NT2/D1 (cell line): ENCODE measurements around the gene RAD23B.

ENCODE experiments used
- DNase-seq: peaks from one replicate; pipeline ENCODE4 v3.0.0-alpha.2; 2011; ENCODE audit warnings: low read depth, low spot score
- H3K27me3 ChIP-seq: 2 replicates; pipeline ENCODE4 v1.6.0; 2011; ENCODE audit warnings: mild to moderate bottlenecking; ENCODE audit not compliant: insufficient read length, insufficient read depth
- H3K36me3 ChIP-seq: 2 replicates; pipeline ENCODE4 v1.6.1; 2011; ENCODE audit warnings: mild to moderate bottlenecking, low read length, mixed read lengths; ENCODE audit not compliant: insufficient read depth, insufficient read length
- H3K4me1 ChIP-seq: 2 replicates; pipeline ENCODE4 v1.5.1; 2011; ENCODE audit not compliant: insufficient read depth, insufficient read length
- H3K4me3 ChIP-seq: 2 replicates; pipeline ENCODE4 v1.5.1; 2011; ENCODE audit warnings: low read depth; ENCODE audit not compliant: insufficient read length
- H3K9ac ChIP-seq: 2 replicates; pipeline ENCODE4 v1.6.0; 2011; ENCODE audit warnings: low read depth; ENCODE audit not compliant: insufficient read length
- H3K9me3 ChIP-seq: 2 replicates; pipeline ENCODE4 v1.5.1; 2011; ENCODE audit warnings: mild to moderate bottlenecking, low read length; ENCODE audit not compliant: insufficient read depth
- SUZ12 ChIP-seq: IDR thresholded peaks from 2 replicates; pipeline ENCODE4 v1.6.1; 2011; ENCODE audit not compliant: insufficient read length, insufficient read depth; ENCODE audit errors: extremely low read depth
- YY1 ChIP-seq: IDR thresholded peaks from 2 replicates; pipeline ENCODE4 v1.6.1; 2011; ENCODE audit not compliant: insufficient read length, insufficient read depth
- ZNF274 ChIP-seq: IDR thresholded peaks from 2 replicates; pipeline ENCODE4 v1.6.1; 2011; ENCODE audit warnings: mild to moderate bottlenecking, low read depth, low read length

RAD23B gene

DNA sequence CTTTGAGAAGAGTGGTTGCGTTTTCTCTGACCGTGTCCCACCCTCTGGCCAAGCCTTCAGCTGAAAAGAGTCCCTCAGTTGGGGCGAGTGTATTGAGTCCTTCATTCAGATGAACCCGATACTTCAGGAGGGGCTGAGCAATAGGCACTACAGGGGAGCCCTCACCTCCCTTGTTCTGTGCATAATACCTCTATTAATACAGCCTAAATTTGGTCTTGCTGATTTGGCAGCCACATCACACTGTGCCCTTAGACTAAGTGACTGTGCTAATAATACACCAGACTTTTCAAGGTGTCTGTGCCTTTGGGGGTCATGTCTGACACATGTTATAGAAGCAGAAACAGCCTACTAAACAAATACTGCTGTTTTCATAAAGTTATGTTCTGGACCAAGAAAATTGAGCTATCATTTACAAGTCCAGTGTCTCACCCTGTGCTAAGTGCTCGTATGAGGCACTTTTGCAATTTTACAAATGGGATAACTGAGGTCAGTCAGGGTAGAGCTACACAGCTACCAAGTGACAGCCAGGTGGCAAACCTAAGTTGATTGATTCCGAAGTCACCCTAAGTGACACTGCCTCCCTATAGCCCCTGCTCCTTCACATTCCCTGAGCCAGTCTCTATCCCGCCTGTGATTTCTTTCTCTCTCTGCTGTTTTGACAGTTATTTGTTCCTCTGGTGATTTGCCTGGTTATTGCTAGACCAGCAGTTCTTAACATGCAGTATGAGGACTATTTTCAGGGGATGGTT, 56.0 kb downstream of the RAD23B start:
- Histone ChIP-seq H3K9me3 (no peaks in the 10 kb centered on the region), H3K4me1 (no peaks in the 10 kb centered on the region), H3K27me3 (no peaks in the 10 kb centered on the region), H3K36me3 (peaks cover 40% of the 10 kb centered on the region), H3K9ac (no peak overlapping the region), H3K4me3 (no peak overlapping the region)
- TF ChIP-seq YY1 = no peak
- TF ChIP-seq SUZ12 = no peak
- no peak for TF ChIP-seq ZNF274
- DNase-seq = no peak

DNA sequence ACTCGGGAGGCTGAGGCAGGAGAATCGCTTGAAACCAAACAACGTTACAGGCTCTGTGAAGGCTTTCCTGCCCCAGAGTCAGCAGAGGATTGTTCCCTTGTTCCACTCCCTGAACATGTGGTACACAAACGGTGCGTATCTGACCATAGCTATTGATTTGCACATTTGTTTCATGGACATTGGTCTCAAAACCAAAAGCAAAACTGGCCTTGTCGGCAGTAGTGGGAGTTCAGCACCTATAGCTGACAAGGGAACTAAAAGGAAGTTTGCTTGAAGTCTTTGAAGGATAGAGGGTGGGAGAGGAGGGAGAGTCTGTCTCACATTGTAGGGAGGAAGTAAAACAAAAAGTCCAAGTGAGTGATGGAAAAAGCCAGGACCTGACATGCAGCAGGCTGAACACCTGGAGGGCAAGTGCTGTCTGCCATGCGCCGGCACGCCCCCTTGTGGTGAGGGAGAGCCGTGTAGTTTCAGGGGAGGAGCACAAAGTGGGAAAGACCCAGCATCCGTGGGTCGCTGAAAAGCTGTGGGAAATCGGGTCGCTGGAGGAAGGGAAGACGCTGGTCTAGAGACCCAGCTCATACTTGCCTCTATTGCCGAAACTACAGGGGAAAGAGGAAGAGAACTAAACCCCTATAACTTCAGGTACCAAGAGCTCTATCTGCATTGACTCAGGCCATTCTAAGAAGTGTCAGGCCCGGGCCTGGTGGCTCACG, 58.0 kb downstream of the RAD23B start:
- DNase-seq = peak; percentile 62
- Histone ChIP-seq H3K4me1 (no peaks in the 10 kb centered on the region), H3K9me3 (no peaks in the 10 kb centered on the region), H3K9ac (no peak overlapping the region), H3K27me3 (no peaks in the 10 kb centered on the region), H3K36me3 (peaks cover 27% of the 10 kb centered on the region), H3K4me3 (no peak overlapping the region)
- TF ChIP-seq ZNF274 (no peak), YY1 (no peak), SUZ12 (no peak)

GRCh38 chr9:107342476-107343161, 59.5 kb downstream of the RAD23B start:
- Histone ChIP-seq H3K4me1 (no peaks in the 10 kb centered on the region), H3K36me3 (peaks cover 14% of the 10 kb centered on the region), H3K9me3 (no peaks in the 10 kb centered on the region), H3K27me3 (no peaks in the 10 kb centered on the region), H3K9ac (no peak overlapping the region), H3K4me3 (no peak overlapping the region)
- DNase-seq = no peak
- TF ChIP-seq SUZ12 (no peak), ZNF274 (no peak), YY1 (no peak)

- Histone ChIP-seq H3K36me3 (no peaks in the 10 kb centered on the region), H3K4me3 (no peak overlapping the region), H3K27me3 (no peaks in the 10 kb centered on the region), H3K4me1 (no peaks in the 10 kb centered on the region), H3K9ac (no peak overlapping the region), H3K9me3 (no peaks in the 10 kb centered on the region)
- DNase-seq = no peak
- TF ChIP-seq ZNF274 (no peak), YY1 (no peak), SUZ12 (no peak)
These were observed 62.2 kb downstream of the RAD23B start for GRCh38 chr9:107345327-107345726.

- TF ChIP-seq YY1 (no peak), SUZ12 (no peak), ZNF274 (no peak)
- no peaks in the 10 kb centered on the region for H3K4me1 ChIP-seq
- DNase-seq = no peak
- no peak overlapping the region for H3K9ac ChIP-seq
- no peaks in the 10 kb centered on the region for H3K27me3 ChIP-seq
- H3K36me3 ChIP-seq = no peaks in the 10 kb centered on the region
- H3K9me3 ChIP-seq = no peaks in the 10 kb centered on the region
- no peak overlapping the region for H3K4me3 ChIP-seq
These were observed 65.8 kb downstream of the RAD23B start for GRCh38 chr9:107348836-107349235.

GRCh38 chr9:107350443-107350842, 67.4 kb downstream of the RAD23B start:
- no peak for DNase-seq
- H3K4me3 ChIP-seq = no peak overlapping the region

DNA sequence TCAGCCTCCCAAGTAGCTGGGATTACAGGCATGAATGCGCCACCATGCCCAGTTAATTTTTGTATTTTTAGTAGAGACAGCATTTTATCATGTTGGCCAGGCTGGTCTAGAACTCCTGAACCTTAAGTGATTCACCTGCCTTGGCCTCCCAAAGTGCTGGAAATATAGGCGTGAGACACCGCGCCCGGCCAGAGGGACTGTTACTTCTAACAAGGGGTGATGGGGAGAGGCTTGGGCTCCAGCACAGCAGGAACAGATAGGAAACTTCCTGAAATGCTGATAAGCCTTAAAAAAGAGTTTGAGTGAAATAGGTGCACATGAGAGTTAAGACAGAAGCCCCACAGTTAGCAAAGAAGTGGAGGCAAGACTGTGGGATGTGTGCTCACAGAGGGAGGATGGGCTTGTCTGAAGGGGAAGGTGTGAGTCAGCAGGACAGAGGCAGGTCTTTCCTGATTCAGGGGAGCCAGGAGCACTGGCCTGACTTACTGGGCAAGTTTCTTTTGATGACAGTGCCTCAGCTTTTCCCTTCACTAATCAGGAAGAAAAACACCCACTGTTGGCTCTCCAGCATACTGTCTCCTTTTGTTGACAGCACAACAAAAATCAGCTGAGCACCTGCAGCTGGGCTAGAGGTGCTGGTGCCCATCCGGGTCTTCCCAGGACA, 68.4 kb downstream of the RAD23B start:
- TF ChIP-seq ZNF274 = no peak
- no peak for TF ChIP-seq YY1
- TF ChIP-seq SUZ12 = no peak
- Histone ChIP-seq H3K9me3 (no peaks in the 10 kb centered on the region), H3K36me3 (no peaks in the 10 kb centered on the region), H3K27me3 (no peaks in the 10 kb centered on the region), H3K4me3 (no peak overlapping the region), H3K4me1 (no peaks in the 10 kb centered on the region), H3K9ac (no peak overlapping the region)
- no peak for DNase-seq

More at GRCh38 chr9:107350443-107350842, 67.4 kb downstream of the RAD23B start:
- H3K36me3 ChIP-seq = no peaks in the 10 kb centered on the region
- no peaks in the 10 kb centered on the region for H3K27me3 ChIP-seq
- H3K9ac ChIP-seq = no peak overlapping the region
- no peaks in the 10 kb centered on the region for H3K4me1 ChIP-seq
- TF ChIP-seq ZNF274 (no peak), SUZ12 (no peak), YY1 (no peak)
- H3K9me3 ChIP-seq = no peaks in the 10 kb centered on the region
